HG02884 (cell line): Measurements from ENCODE around the gene PRICKLE2.

Experiments used
- ATAC-seq: cut with Tn5 transposase; IDR thresholded peaks from one replicate; pipeline ENCODE4 v1.9.1; 2021; ENCODE audit warnings: mild to moderate bottlenecking, moderate library complexity; ENCODE audit not compliant: unreplicated experiment

The PRICKLE2 gene

GRCh38 chr3:64222501-64223111 lies 2.7 kb downstream of the PRICKLE2 start:
- no peak for ATAC-seq

GRCh38 chr3:64221571-64222257 lies 3.6 kb downstream of the PRICKLE2 start:
- ATAC-seq: no peak

GRCh38 chr3:64220161-64220914 lies 4.9 kb downstream of the PRICKLE2 start:
- ATAC-seq: no peak

- no peak for ATAC-seq
Observed at GRCh38 chr3:64218746-64219145, 6.5 kb downstream of the PRICKLE2 start.

- ATAC-seq: no peak
Observed at GRCh38 chr3:64218329-64218728, 6.9 kb downstream of the PRICKLE2 start.

- ATAC-seq: no peak
Observed at GRCh38 chr3:64216274-64217147, 8.8 kb downstream of the PRICKLE2 start.

- ATAC-seq: no peak
Observed at GRCh38 chr3:64215559-64215958, 9.7 kb downstream of the PRICKLE2 start.

GRCh38 chr3:64215103-64215502 lies 10.2 kb downstream of the PRICKLE2 start:
- ATAC-seq: no peak

GRCh38 chr3:64214381-64215018 lies 10.8 kb downstream of the PRICKLE2 start:
- no peak for ATAC-seq

- no peak for ATAC-seq
Observed at GRCh38 chr3:64213962-64214379, 11.3 kb downstream of the PRICKLE2 start.

- ATAC-seq: no peak
Observed at GRCh38 chr3:64213224-64213878, 11.9 kb downstream of the PRICKLE2 start.

GRCh38 chr3:64209866-64210621 lies 15.2 kb downstream of the PRICKLE2 start:
- no peak for ATAC-seq

GRCh38 chr3:64207289-64208080 lies 17.8 kb downstream of the PRICKLE2 start:
- ATAC-seq: no peak

- ATAC-seq: no peak
Observed at GRCh38 chr3:64203969-64204908, 21.0 kb downstream of the PRICKLE2 start.

- no peak for ATAC-seq
Observed at GRCh38 chr3:64203216-64203615, 22.1 kb downstream of the PRICKLE2 start.

GRCh38 chr3:64199932-64200331 lies 25.3 kb downstream of the PRICKLE2 start:
- no peak for ATAC-seq

GRCh38 chr3:64196236-64196929 lies 28.9 kb downstream of the PRICKLE2 start:
- no peak for ATAC-seq
